H9 (cell line): ENCODE results near the gene OR10H1. TPM values are rescaled to one million over a fixed set of nuclear protein-coding genes. Genes with fewer than 3 reads are reported as not detected.
"Not testable (repeated sequence)": the region's sequence is repeated elsewhere in the genome, so short reads cannot be mapped to it uniquely, and the experiment has no call there.

Source experiments
- DNase-seq: peaks from one replicate; pipeline ENCODE4 v3.0.0-alpha.2; 2017
- H2AFZ ChIP-seq: one replicate; pipeline ENCODE4 v1.6.1; 2013; ENCODE audit warnings: mild to moderate bottlenecking, low read length, control low read depth, moderate library complexity
- H2AK5ac ChIP-seq: 2 replicates; pipeline ENCODE4 v1.6.1; 2013; ENCODE audit warnings: low read length, control low read depth, mixed read lengths; ENCODE audit not compliant: insufficient read length
- H2BK120ac ChIP-seq: one replicate; pipeline ENCODE4 v1.6.1; 2013; ENCODE audit warnings: low read depth, mild to moderate bottlenecking, low read length, control low read depth, inconsistent platforms; ENCODE audit not compliant: poor library complexity, severe bottlenecking
- H2BK12ac ChIP-seq: 2 replicates; pipeline ENCODE4 v1.6.1; 2013; ENCODE audit warnings: low read length, control low read depth, mixed read lengths, low read depth; ENCODE audit not compliant: insufficient read length
- H2BK15ac ChIP-seq: 2 replicates; pipeline ENCODE4 v1.6.1; 2013; ENCODE audit warnings: low read depth, low read length, control low read depth
- H2BK20ac ChIP-seq: one replicate; pipeline ENCODE4 v1.6.1; 2013; ENCODE audit warnings: low read depth, mild to moderate bottlenecking, low read length, control low read depth, inconsistent platforms; ENCODE audit not compliant: poor library complexity, severe bottlenecking
- H2BK5ac ChIP-seq: 2 replicates; pipeline ENCODE4 v1.6.1; 2013; ENCODE audit warnings: low read length, control low read depth, mixed read lengths; ENCODE audit not compliant: insufficient read length
- H3K14ac ChIP-seq: 2 replicates; pipeline ENCODE4 v1.6.1; 2013; ENCODE audit warnings: low read length, control low read depth; ENCODE audit not compliant: insufficient read depth
- H3K18ac ChIP-seq: 2 replicates; pipeline ENCODE4 v1.6.1; 2013; ENCODE audit warnings: low read depth, mild to moderate bottlenecking, mixed read lengths, low read length, control low read depth; ENCODE audit not compliant: insufficient read length
- H3K23ac ChIP-seq: 2 replicates; pipeline ENCODE4 v1.6.1; 2013; ENCODE audit warnings: low read length, control low read depth, mixed read lengths, low read depth; ENCODE audit not compliant: insufficient read length
- H3K23me2 ChIP-seq: 2 replicates; pipeline ENCODE4 v1.6.1; 2013; ENCODE audit warnings: low read depth, mild to moderate bottlenecking, mixed read lengths, low read length, control low read depth; ENCODE audit not compliant: insufficient read length, poor library complexity, severe bottlenecking
- H3K27ac ChIP-seq: 2 replicates; pipeline ENCODE4 v1.5.1; 2013; ENCODE audit warnings: low read length, control low read depth, mixed read lengths, low read depth; ENCODE audit not compliant: insufficient read length
- H3K27me3 ChIP-seq: 2 replicates; pipeline ENCODE4 v1.6.1; 2013; ENCODE audit warnings: low read length, control low read depth, inconsistent platforms; ENCODE audit not compliant: insufficient read depth
- H3K4ac ChIP-seq: 2 replicates; pipeline ENCODE4 v1.6.1; 2013; ENCODE audit warnings: low read depth, mild to moderate bottlenecking, control low read depth, inconsistent platforms, low read length, moderate library complexity
- H3K4me1 ChIP-seq: 2 replicates; pipeline ENCODE4 v1.6.1; 2013; ENCODE audit warnings: low read length, control low read depth, inconsistent platforms; ENCODE audit not compliant: insufficient read depth
- H3K4me2 ChIP-seq: 2 replicates; pipeline ENCODE4 v1.6.1; 2013; ENCODE audit warnings: low read length, control low read depth, mixed read lengths; ENCODE audit not compliant: insufficient read length, insufficient read depth
- H3K56ac ChIP-seq: 2 replicates; pipeline ENCODE4 v1.6.1; 2013; ENCODE audit warnings: low read depth, mild to moderate bottlenecking, mixed read lengths, low read length, control low read depth; ENCODE audit not compliant: insufficient read length
- H3K79me1 ChIP-seq: 2 replicates; pipeline ENCODE4 v1.6.1; 2013; ENCODE audit warnings: low read depth, mild to moderate bottlenecking, moderate library complexity, low read length, control low read depth, inconsistent platforms; ENCODE audit not compliant: insufficient read depth, poor library complexity, severe bottlenecking
- H3K79me2 ChIP-seq: 2 replicates; pipeline ENCODE4 v1.6.1; 2013; ENCODE audit warnings: low read length, control low read depth, inconsistent platforms; ENCODE audit not compliant: insufficient read depth
- H3K9ac ChIP-seq: 2 replicates; pipeline ENCODE4 v1.6.1; 2013; ENCODE audit warnings: low read length, control low read depth, mixed read lengths; ENCODE audit not compliant: insufficient read length; ENCODE audit errors: extremely low read depth
- H3K9me3 ChIP-seq: one replicate; pipeline ENCODE4 v1.6.1; 2013; ENCODE audit warnings: low read depth, low read length, inconsistent platforms; ENCODE audit not compliant: control insufficient read depth
- H3T11ph ChIP-seq: one replicate; pipeline ENCODE4 v1.6.1; 2013; ENCODE audit warnings: mild to moderate bottlenecking, low read length, control low read depth, inconsistent platforms
- H4K20me1 ChIP-seq: one replicate; pipeline ENCODE4 v1.6.1; 2013; ENCODE audit not compliant: control insufficient read depth, insufficient read length, insufficient read depth
- H4K5ac ChIP-seq: 2 replicates; pipeline ENCODE4 v1.6.1; 2013; ENCODE audit warnings: low read depth, mild to moderate bottlenecking, mixed read lengths, low read length, control low read depth; ENCODE audit not compliant: insufficient read length
- H4K8ac ChIP-seq: replicated peaks from 2 replicates; pipeline ENCODE4 v1.6.1; 2013; ENCODE audit warnings: low read length, control low read depth, mixed read lengths, low read depth; ENCODE audit not compliant: insufficient read length
- H4K91ac ChIP-seq: 2 replicates; pipeline ENCODE4 v1.6.1; 2013; ENCODE audit warnings: low read depth, mild to moderate bottlenecking, moderate library complexity, mixed read lengths, low read length, control low read depth; ENCODE audit not compliant: insufficient read length
- H3K27ac Mint-ChIP-seq, 3 experiments: 2 replicates in 2 of 3; 3 replicates in 1 of 3; pipeline ENCODE4 v1.8.0; 2020 to 2021; ENCODE audit warnings: mixed read lengths in 3 of 3, mild to moderate bottlenecking in 1 of 3, moderate library complexity in 1 of 3
- H3K27me3 Mint-ChIP-seq: 2 replicates; pipeline ENCODE4 v1.8.0; 2021; ENCODE audit warnings: low read depth, mild to moderate bottlenecking, moderate library complexity, mixed read lengths
- H3K36me3 Mint-ChIP-seq, 3 experiments: 2 replicates in 2 of 3; 3 replicates in 1 of 3; pipeline ENCODE4 v1.8.0; 2020 to 2021; ENCODE audit warnings: low read depth in 3 of 3, mixed read lengths in 3 of 3; ENCODE audit not compliant: insufficient read depth in 1 of 3
- H3K4me1 Mint-ChIP-seq, 2 experiments: 2 replicates each; pipeline ENCODE4 v1.8.0; 2020; ENCODE audit warnings: mixed read lengths in 2 of 2
- H3K4me3 Mint-ChIP-seq, 2 experiments: 2 replicates in 1 of 2; 3 replicates in 1 of 2; pipeline ENCODE4 v1.8.0; 2020 to 2021; ENCODE audit warnings: mild to moderate bottlenecking in 2 of 2, mixed read lengths in 2 of 2, moderate library complexity in 1 of 2
- H3K9me3 Mint-ChIP-seq, 2 experiments: 2 replicates in 1 of 2; 3 replicates in 1 of 2; pipeline ENCODE4 v1.8.0; 2020; ENCODE audit warnings: mild to moderate bottlenecking in 2 of 2, mixed read lengths in 2 of 2, moderate library complexity in 1 of 2
- WGBS: extraction: QIAGEN DNeasy Blood & Tissue Kit; methylation state at CpG from one replicate; pipeline ENCODE4 v1.1.7; 2013; ENCODE audit warnings: missing lambda C conversion rate, low lambda C conversion rate, mixed read lengths; ENCODE audit not compliant: insufficient read length; ENCODE audit errors: extremely low coverage; 5-methylcytosine and 5-hydroxymethylcytosine counted together
- total RNA-seq: library from RNA; stranded (reverse); gene quantifications from 2 replicates; pipeline ENCODE4 v1.2.1, GENCODE V29; 2021

Gene OR10H1
- total RNA-seq, 1 experiment from 2014 or later = not detected

DNA sequence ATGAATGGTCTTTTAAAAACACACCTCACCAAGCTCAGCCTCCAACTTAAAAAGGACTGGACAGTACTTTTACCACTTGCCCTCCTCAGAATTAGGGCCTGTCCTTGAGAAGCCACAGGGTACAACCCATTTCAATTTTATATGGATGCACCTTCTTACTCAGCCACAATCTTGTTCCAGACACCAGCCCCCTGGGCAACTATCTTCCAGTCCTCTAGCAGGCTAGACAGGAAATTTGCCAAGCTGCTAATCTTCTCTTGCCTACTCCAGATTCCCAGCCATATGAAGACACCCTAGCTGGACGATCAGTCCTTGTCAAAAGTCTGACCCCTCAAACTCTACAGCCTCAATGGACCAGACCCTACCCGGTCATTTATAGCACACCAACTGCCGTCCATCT is 18.8 kb upstream of the OR10H1 start:
- not testable (repeated sequence) for H3K4me3 Mint-ChIP-seq

More for the DNA sequence above, 18.8 kb upstream of the OR10H1 start:
- H3K9ac ChIP-seq, H4K20me1 ChIP-seq, H2AFZ ChIP-seq, H3K79me2 ChIP-seq, H3K56ac ChIP-seq, H3K4me1 Mint-ChIP-seq, H2BK15ac ChIP-seq, H2BK5ac ChIP-seq, H2BK20ac ChIP-seq, H2BK12ac ChIP-seq, H4K5ac ChIP-seq, H3K27me3 ChIP-seq, H3K4me1 ChIP-seq, H4K91ac ChIP-seq, H3K79me1 ChIP-seq, H2BK120ac ChIP-seq, DNase-seq, H4K8ac ChIP-seq, H3K14ac ChIP-seq, H3K23me2 ChIP-seq, H3K27ac Mint-ChIP-seq, H3K18ac ChIP-seq, H3K4me2 ChIP-seq, H3K27ac ChIP-seq, H2AK5ac ChIP-seq, H3K27me3 Mint-ChIP-seq, H3T11ph ChIP-seq, H3K4ac ChIP-seq, H3K23ac ChIP-seq: not testable (repeated sequence)
- peaks cover 13 to 28% (median 18%) of the 10 kb centered on the region in 3 experiments for H3K36me3 Mint-ChIP-seq
- H3K9me3 ChIP-seq = peaks cover 84% of the 10 kb centered on the region
- peaks cover 21 to 40% of the 10 kb centered on the region in 2 experiments for H3K9me3 Mint-ChIP-seq
- no CpG with 5 or more reads among the region's 3 CpGs for WGBS
